Colonic mucosa (tissue), 4 donors: ENCODE measurements around the gene GATM. TPM values are rescaled to one million over a fixed set of nuclear protein-coding genes. Genes with fewer than 3 reads are reported as not detected.

Experiments used
- DNase-seq: peaks from one replicate; pipeline ENCODE4 v3.0.0-alpha.2; 2020
- H3K27ac ChIP-seq: fragments of 200-600 bp; one replicate; pipeline ENCODE4 v1.8.0; 2021
- H3K27me3 ChIP-seq: fragments of 200-600 bp; one replicate; pipeline ENCODE4 v1.8.0; 2021
- H3K36me3 ChIP-seq: fragments of 200-600 bp; one replicate; pipeline ENCODE4 v1.8.0; 2021
- H3K4me1 ChIP-seq: fragments of 200-600 bp; one replicate; pipeline ENCODE4 v1.8.0; 2021; ENCODE audit warnings: mild to moderate bottlenecking
- H3K4me3 ChIP-seq: fragments of 200-600 bp; one replicate; pipeline ENCODE4 v1.8.0; 2021
- H3K9ac ChIP-seq, 2 donors: one replicate each; pipeline ENCODE4 v1.7.0; 2013; ENCODE audit warnings: control low read depth in 2 of 2, low read depth in 2 of 2, low read length in 2 of 2
- H3K9me3 ChIP-seq: fragments of 200-600 bp; one replicate; pipeline ENCODE4 v1.8.0; 2021
- intact Hi-C: fragments of 100-400 bp; cut with DNase I; formaldehyde crosslinking; loops from one replicate; pipeline ENCODE4 v1.14.1; 2022
- total RNA-seq, 2 donors: library from RNA; stranded (reverse); fragmentation: NEBNext Ultra II Directional in 1 of 2; extraction: Animal tissue kit (Norgen Biotek cat#: 25700) in 1 of 2; gene quantifications; one replicate each; pipeline ENCODE4 v1.2.1, GENCODE V29; 2021
- TF ChIP-seq, protein P1 (sequence below): fragments of 200-600 bp; IDR thresholded peaks from one replicate; pipeline ENCODE4 v1.8.0; 2022; ENCODE audit warnings: antibody characterized with exemption, mild to moderate bottlenecking
- donor health status: healthy.
- donor health status: DM: no; HTN: no; CAD: no.
- donor health status: DM: no; HTN: no; CAD: no.

The GATM gene
- total RNA-seq, 2 donors from 2014 or later: 6.4 to 17.9 TPM

DNA sequence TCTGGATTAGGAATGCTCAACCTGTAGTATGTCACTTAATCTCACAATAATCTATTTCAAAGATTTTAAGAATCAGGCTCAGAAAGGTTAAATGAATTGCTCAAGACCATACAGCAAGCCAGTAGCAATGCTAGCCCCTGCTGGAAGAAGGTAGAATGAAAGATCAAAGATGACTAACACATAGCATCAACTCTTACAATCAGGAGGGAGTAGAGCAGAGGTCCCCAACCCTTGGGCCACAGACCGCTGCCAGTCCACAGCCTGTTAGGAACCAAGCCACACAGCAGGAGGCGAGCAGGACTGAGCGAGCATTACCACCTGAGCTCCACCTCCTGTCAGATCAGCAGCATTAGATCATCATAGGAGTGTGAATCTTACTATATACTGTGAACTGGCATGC, 15.5 kb upstream of the GATM start:
- H3K36me3 ChIP-seq: no peaks in the 10 kb centered on the region
- intact Hi-C loops: loop anchor here (10.0 kb wide), 1 partner anchor 229 kb away; no protein-coding TSS in a partner anchor
- H3K9ac ChIP-seq: no peak overlapping the region
- TF ChIP-seq, protein P1, sequence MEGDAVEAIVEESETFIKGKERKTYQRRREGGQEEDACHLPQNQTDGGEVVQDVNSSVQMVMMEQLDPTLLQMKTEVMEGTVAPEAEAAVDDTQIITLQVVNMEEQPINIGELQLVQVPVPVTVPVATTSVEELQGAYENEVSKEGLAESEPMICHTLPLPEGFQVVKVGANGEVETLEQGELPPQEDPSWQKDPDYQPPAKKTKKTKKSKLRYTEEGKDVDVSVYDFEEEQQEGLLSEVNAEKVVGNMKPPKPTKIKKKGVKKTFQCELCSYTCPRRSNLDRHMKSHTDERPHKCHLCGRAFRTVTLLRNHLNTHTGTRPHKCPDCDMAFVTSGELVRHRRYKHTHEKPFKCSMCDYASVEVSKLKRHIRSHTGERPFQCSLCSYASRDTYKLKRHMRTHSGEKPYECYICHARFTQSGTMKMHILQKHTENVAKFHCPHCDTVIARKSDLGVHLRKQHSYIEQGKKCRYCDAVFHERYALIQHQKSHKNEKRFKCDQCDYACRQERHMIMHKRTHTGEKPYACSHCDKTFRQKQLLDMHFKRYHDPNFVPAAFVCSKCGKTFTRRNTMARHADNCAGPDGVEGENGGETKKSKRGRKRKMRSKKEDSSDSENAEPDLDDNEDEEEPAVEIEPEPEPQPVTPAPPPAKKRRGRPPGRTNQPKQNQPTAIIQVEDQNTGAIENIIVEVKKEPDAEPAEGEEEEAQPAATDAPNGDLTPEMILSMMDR: no peak
- H3K4me3 ChIP-seq: no peak overlapping the region
- H3K27me3 ChIP-seq: no peaks in the 10 kb centered on the region
- no peaks in the 10 kb centered on the region for H3K4me1 ChIP-seq
- no peak overlapping the region for H3K27ac ChIP-seq
- no peak for DNase-seq
- H3K9me3 ChIP-seq: no peaks in the 10 kb centered on the region

GRCh38 chr15:45392584-45392855, 14.2 kb upstream of the GATM start:
- intact Hi-C loops: loop anchor here (10.0 kb wide), 1 partner anchor 228 kb away; no protein-coding TSS in a partner anchor
- no peaks in the 10 kb centered on the region for H3K36me3 ChIP-seq
- no peak overlapping the region for H3K4me3 ChIP-seq
- H3K27ac ChIP-seq: no peak overlapping the region
- H3K9ac ChIP-seq: no peak overlapping the region
- no peak for DNase-seq
- H3K27me3 ChIP-seq: no peaks in the 10 kb centered on the region
- TF ChIP-seq, protein P1: no peak
- no peaks in the 10 kb centered on the region for H3K4me1 ChIP-seq
- H3K9me3 ChIP-seq: no peaks in the 10 kb centered on the region

DNA sequence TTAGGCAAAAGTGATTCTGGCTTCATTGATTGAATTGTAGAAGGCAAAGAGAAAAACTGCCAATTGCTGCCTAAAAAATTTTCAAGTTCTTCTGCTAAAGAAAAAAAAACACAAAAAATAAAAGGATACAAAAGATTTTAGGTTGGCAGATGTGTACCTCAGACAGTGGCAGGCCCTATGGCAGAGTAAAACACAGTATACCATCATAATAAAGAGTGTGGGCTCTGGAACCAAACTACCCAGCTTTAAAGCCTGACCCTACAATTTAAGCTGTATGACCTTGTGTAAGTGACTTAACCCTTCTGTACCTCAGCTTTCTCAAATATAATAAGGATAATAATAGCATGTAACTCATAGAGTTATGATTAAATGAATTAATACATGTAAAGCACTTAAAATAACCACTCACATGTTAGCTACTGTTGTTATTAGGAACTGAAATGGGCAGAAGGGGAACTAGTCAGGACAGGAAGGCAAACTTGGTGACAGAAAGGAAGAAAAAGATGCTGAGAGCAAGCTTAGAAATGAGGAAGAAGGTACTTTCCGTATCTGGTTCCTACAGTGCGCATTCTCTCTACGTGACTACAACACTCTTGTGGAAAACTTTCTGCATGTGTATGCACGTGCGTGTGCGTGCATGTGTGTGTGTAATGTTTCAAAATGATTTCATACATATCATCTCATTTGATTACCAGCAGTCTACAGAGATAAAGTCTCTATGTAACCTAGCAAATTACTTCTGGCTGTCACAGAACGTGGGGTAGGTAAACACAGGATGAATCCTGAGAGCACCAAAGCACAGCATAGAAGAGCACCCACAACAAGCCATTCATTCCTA, 13.6 kb upstream of the GATM start:
- H3K27me3 ChIP-seq: no peaks in the 10 kb centered on the region
- H3K27ac ChIP-seq: peak overlapping the region; percentile 2
- DNase-seq: no peak
- no peaks in the 10 kb centered on the region for H3K36me3 ChIP-seq
- H3K4me1 ChIP-seq: peaks cover under 1% of the 10 kb centered on the region
- intact Hi-C loops: loop anchor here (10.0 kb wide), 1 partner anchor 227 kb away; no protein-coding TSS in a partner anchor
- no peak overlapping the region for H3K9ac ChIP-seq
- H3K4me3 ChIP-seq: no peak overlapping the region
- no peaks in the 10 kb centered on the region for H3K9me3 ChIP-seq
- TF ChIP-seq, protein P1: no peak

DNA sequence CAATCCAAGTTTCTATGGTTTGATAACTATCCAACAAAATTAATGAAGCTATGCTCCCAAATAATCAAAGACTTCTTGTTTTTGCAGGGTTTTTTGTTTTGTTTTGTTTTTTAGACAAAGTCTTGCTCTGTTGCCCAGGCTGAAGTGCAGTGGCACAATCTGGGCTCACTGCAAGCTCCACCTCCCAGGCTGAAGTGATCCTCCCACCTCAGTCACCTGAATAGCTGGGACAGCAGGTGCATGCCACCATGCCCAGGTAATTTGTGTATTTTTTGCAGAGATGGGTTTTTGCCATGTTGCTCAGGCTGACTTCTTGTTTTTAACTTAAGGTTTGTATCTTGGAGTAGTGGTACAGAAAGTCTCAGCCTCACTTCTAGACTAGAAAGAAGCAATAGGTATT, 11.0 kb upstream of the GATM start:
- Histone ChIP-seq H3K27ac (no peak overlapping the region), H3K9me3 (no peaks in the 10 kb centered on the region), H3K27me3 (no peaks in the 10 kb centered on the region), H3K36me3 (no peaks in the 10 kb centered on the region), H3K9ac (no peak overlapping the region), H3K4me1 (peaks cover 5% of the 10 kb centered on the region), H3K4me3 (no peak overlapping the region)
- TF ChIP-seq, protein P1: no peak
- intact Hi-C loops: no loop called here
- no peak for DNase-seq

GRCh38 chr15:45387380-45388007, 9.2 kb upstream of the GATM start:
- intact Hi-C loops: no loop called here
- Histone ChIP-seq H3K4me1 (peaks cover 5% of the 10 kb centered on the region), H3K9me3 (no peaks in the 10 kb centered on the region), H3K4me3 (no peak overlapping the region), H3K27me3 (no peaks in the 10 kb centered on the region), H3K27ac (no peak overlapping the region), H3K9ac (no peak overlapping the region), H3K36me3 (no peaks in the 10 kb centered on the region)
- TF ChIP-seq, protein P1: no peak
- no peak for DNase-seq
